IPS-18c (cell line): ENCODE data around the gene CNTNAP2.
"Not testable (repeated sequence)": the region's sequence is repeated elsewhere in the genome, so short reads cannot be mapped to it uniquely, and the experiment has no call there.

Experiments
- H3K4me3 ChIP-seq: 2 replicates; pipeline ENCODE4 v1.7.0; 2013; ENCODE audit warnings: low read depth, mild to moderate bottlenecking, low read length, moderate library complexity; ENCODE audit not compliant: insufficient read depth
- H3K9me3 ChIP-seq: one replicate; pipeline ENCODE4 v1.6.1; 2013; ENCODE audit warnings: mild to moderate bottlenecking, low read length, moderate library complexity; ENCODE audit not compliant: control insufficient read depth, insufficient read depth

CNTNAP2 gene

DNA sequence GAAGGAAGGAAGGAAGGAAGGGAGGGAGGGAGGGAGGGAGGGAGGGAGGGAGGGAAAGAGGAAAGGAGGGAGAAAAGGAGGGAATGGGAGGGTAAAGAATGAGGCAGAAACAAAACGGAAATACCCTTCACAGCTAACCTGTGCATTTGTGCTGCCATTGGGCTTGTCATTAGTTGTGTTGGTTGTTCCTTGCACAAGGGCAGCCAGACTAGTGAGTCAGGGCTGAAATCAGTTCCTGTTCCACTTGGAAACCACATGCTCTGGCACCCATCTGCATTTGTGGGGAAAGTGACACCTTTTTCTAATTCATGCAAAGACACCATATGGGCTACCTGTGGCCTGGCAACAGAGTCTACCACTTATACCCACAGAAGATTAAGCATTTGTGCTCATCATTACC lies 1469.9 kb downstream of the CNTNAP2 start:
- Histone ChIP-seq H3K9me3 (no peaks in the 10 kb centered on the region), H3K4me3 (no peak overlapping the region)

DNA sequence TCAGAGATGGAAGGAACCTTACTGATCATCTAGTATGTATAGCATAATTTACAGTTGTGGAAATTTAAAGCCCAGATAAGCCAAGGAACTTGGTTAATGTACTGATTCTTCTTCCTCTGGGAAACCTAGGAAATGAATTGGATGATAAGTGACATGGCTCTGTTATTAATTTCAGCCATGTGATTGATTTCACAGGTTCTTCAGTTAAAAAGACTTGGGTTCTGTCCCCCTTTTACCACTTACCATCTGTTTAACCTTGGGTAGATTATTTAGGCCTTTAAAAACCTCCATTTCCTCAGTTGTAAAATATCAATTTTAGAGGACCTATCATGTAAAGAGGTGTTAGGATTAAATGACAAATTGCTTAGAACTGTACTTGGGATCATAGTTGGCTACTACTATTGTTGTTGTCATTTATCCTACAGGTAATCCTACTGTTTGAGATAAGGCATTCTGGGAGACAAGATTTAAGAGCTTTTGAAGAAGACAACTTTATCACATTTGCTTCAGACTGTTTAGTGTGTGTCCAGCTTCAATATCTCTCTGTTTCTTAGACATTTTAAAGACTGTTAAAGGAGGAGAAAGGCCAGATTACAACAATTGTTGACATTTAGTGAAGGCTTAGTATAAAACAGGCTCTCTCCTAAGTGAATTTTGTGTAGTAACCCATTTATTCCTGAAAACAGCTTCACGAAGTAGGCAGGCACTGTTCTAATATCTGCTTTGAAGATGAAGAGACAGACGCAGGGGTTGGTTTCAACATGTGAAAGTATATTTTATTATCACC lies 1476.9 kb downstream of the CNTNAP2 start:
- H3K4me3 ChIP-seq = no peak overlapping the region
- H3K9me3 ChIP-seq = no peaks in the 10 kb centered on the region

DNA sequence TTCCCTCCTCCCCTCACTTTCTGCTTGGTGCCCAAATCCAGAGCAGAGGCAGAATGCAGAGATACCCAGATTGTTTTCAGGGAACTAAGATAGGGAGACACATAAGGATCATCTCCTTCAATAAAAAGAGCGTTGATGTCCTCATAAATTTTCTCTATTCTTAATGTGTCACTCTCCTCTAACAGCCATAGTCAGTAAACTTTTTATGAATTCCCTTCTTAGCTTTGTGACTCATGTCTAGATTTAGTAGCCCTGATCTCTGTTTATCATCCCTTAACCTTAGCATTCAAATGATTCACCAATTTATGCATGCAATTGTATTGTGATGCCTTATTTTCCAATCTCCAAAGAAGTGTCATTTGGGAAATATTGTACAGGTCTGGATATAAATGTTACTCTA lies 1478.4 kb downstream of the CNTNAP2 start:
- Histone ChIP-seq H3K9me3 (no peaks in the 10 kb centered on the region), H3K4me3 (no peak overlapping the region)

DNA sequence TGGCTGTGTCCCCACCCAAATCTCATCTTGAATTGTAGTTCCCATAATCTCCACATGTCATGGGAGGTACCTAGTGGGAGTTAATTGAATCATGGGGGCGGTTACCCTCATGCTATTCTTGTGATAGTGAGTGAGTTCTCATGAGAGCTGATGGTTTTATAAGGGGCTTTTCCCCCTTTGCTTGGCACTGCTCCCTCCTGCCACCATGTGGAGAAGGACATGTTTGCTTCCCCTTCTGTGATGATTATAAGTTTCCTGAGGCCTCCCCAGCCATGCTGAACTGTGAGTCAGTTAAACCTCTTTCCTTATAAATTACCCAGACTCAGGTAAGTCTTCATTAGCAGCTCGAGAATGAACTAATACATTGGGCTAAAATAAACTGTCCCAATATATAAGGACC lies 1482.1 kb downstream of the CNTNAP2 start:
- not testable (repeated sequence) for H3K9me3 ChIP-seq, H3K4me3 ChIP-seq

DNA sequence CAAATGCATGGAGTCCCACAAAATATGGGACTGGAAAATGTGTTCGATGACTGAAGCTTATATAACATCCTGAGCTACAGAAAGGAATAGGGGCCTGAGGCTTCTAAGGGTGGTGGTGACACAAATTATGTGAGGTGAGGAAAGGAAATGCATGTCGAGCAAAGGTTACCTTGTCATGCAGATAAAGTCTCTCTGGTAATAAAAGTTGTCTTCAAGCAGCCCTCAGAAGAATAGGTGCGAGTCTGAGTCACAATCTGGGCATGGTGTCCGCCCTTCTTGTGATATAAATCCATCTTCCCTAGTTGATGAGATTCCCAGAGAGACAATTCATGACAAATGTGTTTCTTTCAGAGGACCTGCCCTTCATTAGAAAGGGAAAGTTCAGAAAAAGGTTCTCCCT lies 1488.7 kb downstream of the CNTNAP2 start:
- no peak overlapping the region for H3K4me3 ChIP-seq
- no peaks in the 10 kb centered on the region for H3K9me3 ChIP-seq

DNA sequence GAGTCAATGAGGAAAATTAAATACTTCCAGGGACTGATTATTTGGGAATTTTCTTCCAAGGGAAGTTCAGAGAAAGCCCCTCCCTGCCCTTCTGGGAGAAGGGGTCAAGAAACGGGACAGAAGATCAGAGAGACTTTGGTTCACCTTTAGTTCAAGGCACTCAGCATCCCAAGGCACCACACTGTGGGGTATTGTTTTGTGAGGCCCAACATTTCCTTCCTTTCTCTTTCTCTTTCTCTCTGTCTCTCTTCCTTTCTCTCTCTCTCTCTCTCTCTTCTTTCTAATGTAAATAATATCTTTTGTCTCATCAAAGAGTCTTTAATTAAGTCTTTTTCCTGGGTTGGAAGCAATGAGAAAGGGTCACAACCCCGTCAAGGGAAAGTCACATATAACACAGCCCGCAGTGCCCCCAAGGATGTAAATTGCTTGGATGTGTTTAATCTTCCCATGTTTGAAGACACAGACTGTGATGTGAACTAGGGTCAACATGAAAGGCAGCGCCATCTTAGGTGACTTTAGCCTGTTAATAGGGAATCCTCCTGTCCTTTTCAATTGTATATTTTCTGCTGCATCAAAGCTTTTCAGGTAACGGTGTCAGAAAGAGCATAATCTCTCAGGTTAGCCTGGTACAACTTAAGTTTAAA lies 1490.7 kb downstream of the CNTNAP2 start:
- Histone ChIP-seq H3K9me3 (no peaks in the 10 kb centered on the region), H3K4me3 (no peak overlapping the region)

DNA sequence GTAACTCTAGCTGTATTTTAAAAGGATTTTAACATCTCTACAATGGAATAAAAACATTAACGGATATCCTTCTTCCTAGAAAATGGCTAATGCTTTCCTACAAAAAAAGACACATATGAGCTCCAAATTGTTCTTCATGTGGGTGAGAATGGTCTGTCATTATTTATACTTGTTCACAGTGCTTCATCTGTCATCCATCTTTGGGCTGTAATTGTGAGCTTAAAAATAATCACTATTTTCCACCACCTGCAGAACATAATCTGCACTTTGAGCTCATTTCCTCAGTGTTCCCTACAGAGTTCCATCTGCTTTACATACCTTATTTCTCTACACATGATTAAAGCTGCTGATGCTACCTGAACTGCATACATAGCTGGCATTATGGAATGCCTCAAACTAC lies 1494.8 kb downstream of the CNTNAP2 start:
- Histone ChIP-seq H3K4me3 (no peak overlapping the region), H3K9me3 (no peaks in the 10 kb centered on the region)

DNA sequence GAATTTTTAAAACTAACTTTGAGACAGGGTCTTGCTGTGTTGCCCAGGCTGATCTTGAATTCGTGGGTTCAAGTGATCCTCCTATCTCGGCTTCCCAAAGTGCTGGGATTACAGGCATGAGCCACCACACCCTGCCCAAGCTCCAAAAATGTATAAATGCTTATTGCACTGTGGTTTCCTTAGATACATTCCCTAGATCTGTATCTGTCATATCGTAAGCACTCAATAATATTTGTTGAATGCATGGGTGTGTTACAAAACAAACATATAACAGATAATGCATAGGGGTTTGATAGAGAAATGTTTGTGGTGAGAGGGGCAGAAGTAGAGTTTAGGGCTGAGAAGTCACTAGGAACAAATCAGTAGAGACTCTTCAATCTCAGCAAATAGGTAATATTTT lies 1518.7 kb downstream of the CNTNAP2 start:
- no peaks in the 10 kb centered on the region for H3K9me3 ChIP-seq
- no peak overlapping the region for H3K4me3 ChIP-seq

DNA sequence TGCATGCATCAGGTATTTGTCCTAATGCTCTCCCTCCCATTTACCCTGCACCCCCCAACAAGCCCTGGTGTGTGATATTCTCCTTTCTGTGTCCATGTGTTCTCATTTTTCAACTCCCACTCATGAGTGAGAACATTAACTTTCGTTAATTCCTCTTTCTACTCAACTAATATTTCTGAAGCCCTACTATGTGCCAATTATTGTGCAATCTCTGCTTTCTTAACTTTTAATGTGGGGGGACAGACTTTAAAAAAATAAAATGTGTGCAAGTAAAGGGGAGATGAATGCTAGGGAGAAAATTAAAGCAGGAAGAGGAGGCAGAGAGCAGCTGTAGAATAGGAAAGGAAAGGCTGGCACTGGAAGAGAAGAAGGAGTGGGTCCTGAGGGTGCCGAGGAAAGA lies 1520.0 kb downstream of the CNTNAP2 start:
- Histone ChIP-seq H3K9me3 (no peaks in the 10 kb centered on the region), H3K4me3 (no peak overlapping the region)

DNA sequence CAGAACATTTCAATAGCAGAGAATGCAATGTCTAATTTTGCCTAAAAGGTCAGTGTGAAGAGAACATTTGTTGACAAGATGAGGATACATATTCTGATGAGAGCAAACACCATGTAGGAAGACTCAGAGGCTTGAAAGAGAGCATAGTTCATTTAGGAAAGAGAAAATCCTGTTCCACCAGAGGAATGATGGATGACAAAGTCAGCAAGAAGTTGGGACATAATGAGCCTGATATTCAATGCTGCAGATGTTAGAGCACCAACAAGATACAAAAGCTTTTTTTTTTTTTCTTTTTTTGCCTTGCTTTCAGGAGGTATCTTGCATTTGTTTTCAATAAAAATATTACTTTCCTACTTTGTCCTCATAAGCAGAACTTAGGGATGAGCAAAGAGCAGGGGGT lies 1522.0 kb downstream of the CNTNAP2 start:
- no peaks in the 10 kb centered on the region for H3K9me3 ChIP-seq

DNA sequence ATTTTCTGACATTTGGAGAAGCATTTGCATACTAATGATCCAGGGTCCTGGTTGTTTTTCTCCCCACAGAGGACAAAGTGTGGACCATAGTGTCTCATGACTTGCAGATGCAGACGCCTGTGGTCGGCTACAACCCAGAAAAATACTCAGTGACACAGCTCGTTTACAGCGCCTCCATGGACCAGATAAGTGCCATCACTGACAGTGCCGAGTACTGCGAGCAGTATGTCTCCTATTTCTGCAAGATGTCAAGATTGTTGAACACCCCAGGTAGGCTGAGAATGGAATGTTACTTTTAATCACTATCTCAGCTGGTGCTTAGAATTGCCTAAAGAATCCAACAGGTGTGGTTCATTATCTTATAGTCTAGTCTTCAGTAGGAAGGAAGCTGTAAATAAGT lies 1522.4 kb downstream of the CNTNAP2 start:
- Histone ChIP-seq H3K4me3 (no peak overlapping the region), H3K9me3 (no peaks in the 10 kb centered on the region)

More for the DNA sequence above, 1522.0 kb downstream of the CNTNAP2 start:
- no peak overlapping the region for H3K4me3 ChIP-seq

DNA sequence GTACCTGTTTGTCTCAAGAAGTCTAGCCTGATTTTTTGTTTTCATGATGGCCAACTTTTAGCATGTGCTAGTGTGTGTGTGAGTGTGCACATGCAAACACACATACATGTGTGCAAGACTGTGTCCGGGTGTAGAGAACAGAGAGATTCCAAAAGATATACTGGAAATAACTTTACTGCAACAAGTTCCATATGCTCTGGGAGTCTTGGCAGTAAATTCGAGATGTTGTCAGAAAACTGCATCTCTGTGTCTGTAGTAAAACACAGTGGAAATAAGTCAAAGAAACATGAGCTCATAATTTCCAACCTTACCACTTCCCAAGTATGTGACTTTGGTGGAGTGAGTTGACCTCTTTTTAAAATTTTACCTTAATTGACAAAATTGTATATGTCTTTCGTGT lies 1523.2 kb downstream of the CNTNAP2 start:
- Histone ChIP-seq H3K9me3 (no peaks in the 10 kb centered on the region), H3K4me3 (no peak overlapping the region)

DNA sequence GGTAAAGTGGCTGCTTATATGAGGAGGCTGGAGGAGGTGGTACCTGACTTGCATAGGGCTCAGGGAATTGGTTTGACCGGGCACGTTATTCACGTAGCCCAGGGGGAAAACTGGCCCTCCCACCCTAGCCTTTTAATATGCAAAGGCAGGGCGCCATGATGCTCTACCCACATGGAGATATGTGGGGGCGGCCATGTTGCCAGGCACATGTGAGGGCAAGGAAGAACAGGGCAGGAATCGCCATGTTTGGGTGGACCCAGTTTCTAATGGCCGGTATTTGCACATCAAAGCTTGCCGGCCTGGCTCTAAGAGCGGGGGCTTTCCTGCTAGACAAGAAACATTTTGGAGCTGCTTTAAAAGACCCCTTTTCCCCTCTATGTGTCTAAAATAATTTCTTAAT lies 1524.2 kb downstream of the CNTNAP2 start:
- Histone ChIP-seq H3K9me3 (no peaks in the 10 kb centered on the region), H3K4me3 (no peak overlapping the region)

DNA sequence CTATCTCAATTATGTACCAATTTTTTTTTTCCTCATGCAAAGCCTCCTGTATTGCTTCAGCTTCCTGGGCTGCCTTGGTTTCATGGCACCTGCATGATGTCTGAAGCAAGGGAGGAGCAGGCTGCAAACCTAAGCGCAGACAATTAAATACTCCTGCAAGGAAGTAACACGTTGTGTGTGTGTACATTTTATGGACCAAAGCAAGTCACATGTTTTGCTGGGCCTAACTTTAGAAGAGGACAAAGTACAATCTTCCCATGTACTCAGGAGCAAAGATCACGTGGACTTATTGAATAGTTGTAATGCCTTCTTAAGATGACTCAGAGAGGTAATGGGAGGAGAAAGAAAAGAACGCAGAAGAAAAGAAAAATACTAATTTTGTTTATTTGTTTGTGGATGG lies 1530.0 kb downstream of the CNTNAP2 start:
- no peaks in the 10 kb centered on the region for H3K9me3 ChIP-seq
- H3K4me3 ChIP-seq = no peak overlapping the region

DNA sequence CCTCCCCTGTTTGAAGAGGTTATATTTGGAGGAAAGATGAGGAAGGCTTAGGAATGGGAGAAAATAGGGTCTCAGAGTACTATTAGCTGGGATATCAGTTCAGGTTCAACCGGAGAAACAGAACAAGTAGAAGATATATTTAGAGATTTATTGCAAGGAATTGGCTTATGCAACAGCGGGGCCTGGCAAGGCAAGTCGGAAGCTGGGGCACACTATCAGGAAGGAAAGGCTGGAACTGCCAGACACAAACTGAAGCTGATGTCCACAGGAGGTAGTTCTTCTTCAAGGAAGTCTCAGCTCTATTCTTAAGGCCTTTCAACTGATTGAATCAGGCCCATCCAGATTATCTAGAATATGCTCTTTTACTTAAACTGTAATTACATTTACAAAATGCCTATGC lies 1534.4 kb downstream of the CNTNAP2 start:
- Histone ChIP-seq H3K4me3 (no peak overlapping the region), H3K9me3 (no peaks in the 10 kb centered on the region)

DNA sequence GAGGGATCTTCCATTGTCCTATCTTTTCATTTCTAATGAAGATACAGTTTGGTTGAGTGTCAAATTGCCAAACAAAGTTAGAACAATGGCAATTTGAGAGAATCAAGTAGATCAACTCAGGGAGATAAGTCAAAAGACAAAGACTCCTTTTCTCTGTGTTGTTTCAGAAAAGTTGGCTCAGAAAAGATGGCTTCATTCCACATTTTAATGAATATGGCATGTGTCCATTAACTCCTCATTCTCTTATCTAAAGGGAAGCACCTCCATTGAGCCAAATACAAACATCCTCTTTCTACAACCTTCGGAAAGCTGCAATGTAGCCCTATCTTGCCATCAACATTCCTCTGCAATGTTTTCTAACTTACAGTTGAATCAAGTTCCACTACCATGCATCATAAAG lies 1535.0 kb downstream of the CNTNAP2 start:
- H3K4me3 ChIP-seq = no peak overlapping the region
- H3K9me3 ChIP-seq = no peaks in the 10 kb centered on the region

DNA sequence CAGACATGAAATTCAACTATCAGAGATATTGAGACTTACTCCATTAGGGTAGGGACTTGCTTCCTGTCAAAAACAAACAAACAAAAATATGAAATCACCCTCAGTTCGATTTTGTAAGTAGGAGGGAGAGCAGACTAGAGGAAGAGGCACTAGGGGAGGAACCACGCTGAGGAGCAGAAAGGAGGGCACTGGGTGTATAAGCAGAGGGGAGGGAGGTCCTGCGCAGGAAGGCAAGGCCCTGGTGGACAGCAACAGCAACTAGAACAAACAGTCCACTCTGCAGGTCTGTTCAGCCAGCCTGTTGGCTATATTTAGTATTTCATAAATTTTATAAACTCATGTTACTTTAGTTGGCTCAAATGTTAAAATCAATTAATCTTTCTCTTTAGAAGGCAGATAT lies 1536.9 kb downstream of the CNTNAP2 start:
- Histone ChIP-seq H3K4me3 (no peak overlapping the region), H3K9me3 (no peaks in the 10 kb centered on the region)

DNA sequence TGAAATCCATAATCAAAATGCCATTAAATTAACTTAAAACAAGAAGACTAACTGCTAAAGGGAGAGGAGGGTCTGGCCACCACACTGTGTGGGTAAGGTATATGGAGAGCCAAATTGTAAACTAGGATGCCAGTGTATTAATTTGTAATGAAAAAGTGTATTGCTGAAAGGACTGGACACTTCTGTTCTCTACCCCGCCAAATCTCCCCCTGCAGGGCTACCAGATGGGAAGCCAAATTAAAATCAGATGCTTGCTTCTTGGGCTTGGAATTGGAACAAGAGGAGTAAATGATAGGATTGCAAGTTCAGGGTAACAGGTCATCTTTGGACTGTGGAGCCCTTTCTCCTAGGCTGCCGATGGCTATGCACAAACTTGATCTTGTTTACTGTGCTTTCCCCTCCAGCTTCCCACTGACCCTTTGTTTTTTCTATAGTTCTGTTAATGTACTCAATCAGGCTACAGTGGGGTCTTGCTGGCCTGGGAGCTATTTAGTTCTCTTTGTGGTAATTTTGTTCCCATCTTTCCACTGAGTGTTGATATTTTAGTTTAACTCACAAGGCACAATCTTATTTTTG lies 1541.9 kb downstream of the CNTNAP2 start:
- Histone ChIP-seq H3K9me3 (no peaks in the 10 kb centered on the region), H3K4me3 (no peak overlapping the region)
